T-helper 9 cell (primary cell): ENCODE measurements around the gene ARGLU1.

ENCODE experiments used
- DNase-seq: peaks from one replicate; pipeline ENCODE4 v3.0.0-alpha.2; 2020

The ARGLU1 gene

DNA sequence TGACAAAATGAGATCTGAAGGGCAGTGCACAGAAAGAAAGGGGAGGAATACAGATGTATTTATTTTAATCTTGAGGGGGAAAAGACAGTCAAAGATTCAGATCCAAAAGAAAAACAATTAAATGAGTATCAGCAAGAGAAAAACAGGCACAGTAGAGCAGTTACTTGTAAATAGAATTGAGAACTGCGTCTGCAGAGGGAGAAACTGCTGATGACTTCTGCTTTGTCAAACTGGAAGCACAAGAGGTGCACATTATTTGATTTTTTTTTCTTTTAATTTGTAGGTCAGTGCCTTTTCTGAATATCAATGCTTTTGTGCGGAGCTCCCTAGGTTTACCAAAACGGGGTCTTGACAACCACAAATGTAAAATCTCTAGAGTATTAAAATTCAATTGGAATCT, 69.8 kb downstream of the ARGLU1 start:
- DNase-seq: no peak

DNA sequence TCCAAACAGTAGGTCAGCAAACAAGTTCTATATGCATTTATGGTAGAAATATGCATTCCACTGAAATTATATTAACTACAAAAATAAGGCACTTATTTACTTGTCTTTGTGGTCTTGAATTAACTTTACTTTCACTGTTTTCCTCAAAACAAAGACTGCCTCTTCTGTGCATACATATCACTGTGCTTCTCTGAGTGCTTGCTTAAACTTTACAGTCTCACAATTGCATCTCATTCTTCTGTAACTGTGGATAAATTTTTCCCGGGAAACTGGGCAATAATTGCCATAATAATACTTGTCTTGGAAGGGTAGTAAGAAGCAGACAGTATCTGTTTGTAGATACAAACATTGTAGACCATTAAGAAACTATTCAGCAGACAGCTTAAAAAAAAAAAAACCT, 70.9 kb downstream of the ARGLU1 start:
- no peak for DNase-seq

DNA sequence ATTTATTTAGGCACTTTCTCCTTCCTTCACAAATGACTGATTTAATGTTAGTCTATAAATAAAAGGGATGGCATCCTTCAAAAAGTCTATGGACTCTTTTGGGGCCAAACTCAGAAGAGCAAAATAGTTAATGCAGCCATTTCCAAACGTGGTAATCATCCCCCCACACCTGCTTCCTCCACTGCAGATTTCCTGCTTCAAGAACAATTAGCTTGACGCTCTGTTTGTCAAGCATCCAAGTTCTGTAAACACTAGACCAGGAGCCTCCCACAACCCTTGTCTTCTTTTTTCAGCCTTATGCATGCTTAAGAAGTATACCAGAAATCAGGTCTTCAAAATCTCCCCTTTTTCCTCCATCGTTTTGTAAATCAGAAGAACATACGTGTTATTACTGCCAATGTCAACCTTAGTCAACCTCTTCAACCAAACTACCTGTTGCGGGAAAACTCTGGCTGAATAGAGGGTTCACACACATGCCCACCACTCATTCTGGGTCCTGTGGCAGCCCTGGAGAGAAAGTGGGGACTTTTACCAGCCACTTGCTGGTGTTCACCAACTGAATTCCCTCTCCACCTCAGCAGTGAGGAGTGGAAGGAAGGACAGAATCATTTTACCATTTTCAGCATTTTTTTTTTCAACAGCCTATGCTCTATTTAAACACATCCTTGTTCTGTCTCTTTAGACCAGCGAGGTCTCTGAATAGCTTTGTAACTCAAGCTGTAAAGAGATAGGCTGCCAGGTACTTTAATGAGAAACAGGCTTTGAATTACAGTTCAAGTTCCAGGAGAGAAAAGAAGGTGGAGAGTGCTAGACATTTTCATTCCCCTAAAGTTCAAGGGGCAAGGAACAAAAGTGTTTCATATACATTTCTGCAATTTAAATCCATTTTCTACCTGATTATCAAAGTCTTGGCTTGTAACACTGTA, 71.6 kb downstream of the ARGLU1 start:
- DNase-seq: no peak

DNA sequence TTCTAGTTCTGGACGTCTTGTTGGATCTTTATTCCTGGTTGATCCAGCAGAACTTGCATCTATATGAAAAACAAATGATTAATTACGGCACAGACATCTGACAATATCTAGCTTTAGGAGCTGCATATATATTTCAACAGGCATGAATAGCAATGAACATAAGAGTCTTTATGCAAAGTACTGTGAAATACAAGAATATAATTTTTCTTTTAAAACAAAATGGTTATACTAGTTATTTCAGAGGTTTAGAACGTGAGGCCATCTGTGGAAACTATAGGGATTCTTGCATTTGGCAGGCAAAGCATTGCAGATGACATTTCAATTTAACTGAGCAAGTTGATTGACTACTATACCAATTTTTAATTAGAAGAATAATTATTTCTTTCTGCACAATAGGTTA, 73.0 kb downstream of the ARGLU1 start:
- DNase-seq: no peak

DNA sequence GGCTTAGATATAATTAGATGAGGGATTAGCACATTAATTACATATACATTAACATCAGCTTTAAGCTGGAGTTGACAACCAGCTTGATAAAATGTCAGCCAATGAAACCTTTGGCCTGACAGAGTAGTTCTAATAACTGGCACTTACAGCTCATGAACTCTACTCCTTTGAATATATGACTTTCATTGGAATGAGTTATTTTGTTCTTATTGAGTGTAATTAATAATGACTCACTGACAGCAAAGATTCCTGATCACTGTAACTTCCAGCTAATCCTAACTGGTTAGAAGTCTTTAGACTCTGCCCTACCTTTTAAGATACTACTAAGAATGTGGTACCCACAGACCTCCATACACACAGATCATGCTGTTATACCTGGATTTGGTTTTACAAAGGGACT, 73.4 kb downstream of the ARGLU1 start:
- DNase-seq: no peak

DNA sequence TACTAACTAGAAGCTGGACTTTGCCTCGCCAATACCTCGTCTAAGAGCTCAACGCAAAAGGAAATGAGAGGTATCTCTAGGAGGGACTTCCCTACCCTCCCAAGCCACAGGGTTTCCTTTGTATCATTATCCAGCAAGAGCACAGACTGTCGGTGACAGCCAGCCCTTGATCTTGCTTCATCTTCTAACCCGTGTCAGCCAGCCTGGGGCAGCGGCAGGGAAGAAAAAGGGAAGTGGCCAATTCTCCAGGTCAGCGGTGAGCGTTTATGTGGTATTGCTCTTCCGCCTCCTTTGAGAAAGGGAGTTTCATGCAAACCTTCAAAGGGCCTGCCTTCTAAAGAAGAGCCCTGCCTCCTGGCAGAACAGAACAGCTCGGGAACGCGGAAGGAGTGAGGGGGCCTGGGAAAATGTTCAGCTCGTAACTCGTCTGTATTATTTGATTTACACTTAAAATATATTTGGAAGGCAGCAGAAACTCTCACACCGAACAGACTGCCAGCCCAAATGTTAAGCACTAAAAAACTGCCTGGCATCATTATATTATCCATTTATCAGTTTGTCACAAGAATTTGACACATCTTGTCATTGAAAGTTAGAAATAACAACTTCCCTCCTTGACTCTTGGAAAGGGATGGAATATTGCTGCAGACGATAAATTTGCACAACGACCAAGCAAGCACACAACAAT, 74.3 kb downstream of the ARGLU1 start:
- no peak for DNase-seq

DNA sequence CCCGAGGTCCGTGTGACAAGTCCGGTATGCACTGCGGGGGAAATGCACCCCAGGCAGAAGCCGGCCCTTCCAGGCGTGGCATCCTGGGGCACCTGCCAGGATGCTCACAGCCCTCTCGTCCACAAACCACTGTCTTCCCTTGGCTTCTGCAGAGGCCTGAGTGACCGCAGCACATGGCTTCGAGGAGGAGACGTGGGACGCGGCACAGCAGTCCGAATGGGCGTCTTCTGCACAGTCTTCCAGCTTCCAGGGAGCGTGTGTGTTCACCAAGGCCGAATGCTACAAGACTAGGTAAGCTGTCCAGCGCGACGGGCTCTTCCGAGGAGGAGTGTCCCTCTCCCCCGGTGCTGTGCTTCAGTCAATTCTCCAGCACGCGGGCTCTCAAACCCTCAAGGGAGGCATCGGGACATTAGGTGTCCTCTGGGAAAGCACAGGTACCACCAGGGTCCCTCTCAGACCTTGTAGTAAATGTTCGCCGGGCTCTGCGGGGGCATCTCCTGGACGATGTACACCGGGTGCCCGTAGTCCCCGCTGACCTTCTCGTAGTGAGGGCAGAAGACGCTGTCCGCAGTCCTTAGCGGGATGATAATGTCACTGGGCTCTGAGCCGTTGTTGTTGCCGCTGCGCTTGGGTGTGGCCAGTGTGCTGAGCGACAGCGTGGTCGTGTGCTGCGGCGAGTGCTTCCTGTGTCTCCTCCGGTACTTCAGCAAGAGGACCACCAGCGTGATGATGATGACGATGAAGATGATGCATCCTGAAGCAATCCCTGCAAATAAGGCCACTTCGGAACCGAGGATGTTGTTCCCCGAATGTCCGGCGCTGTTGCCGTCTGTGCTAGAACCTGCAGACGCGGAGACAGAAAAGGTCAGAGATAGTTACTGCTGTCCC, 75.1 kb downstream of the ARGLU1 start:
- DNase-seq: no peak

DNA sequence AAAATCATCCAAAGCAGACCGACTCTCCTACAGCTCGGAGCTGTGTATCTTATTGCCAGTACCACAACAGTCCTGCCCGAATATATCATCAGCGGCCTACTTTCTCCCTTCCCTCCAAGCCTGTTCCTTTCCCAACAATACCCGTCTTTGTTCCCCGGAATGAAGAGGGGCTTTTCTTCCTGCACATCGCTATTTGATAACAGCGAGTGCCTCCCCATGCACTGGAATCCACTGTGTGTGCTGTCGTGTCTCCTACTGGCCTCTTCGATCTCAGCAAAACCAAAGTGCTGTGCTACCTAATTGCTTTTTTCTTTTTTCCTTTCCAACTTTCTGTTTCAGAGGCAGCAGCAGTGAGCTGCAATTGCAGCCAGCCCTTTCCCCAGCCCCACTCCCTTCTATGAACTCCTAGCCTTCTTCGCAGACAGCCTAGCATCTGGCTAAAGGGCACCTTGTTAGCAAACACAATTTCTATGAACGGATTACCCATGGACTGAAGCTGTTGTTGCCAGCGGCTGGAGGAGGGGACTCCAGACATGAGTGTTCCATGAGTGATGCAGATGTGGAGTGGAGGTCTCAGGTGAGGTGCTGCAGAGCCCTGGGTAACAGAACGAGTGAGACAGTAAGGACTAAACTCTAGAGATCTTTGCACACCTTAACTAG, 75.9 kb downstream of the ARGLU1 start:
- DNase-seq: no peak
